ENCODE data around the gene ARIH2.

- TF ChIP-seq, protein P1, sequence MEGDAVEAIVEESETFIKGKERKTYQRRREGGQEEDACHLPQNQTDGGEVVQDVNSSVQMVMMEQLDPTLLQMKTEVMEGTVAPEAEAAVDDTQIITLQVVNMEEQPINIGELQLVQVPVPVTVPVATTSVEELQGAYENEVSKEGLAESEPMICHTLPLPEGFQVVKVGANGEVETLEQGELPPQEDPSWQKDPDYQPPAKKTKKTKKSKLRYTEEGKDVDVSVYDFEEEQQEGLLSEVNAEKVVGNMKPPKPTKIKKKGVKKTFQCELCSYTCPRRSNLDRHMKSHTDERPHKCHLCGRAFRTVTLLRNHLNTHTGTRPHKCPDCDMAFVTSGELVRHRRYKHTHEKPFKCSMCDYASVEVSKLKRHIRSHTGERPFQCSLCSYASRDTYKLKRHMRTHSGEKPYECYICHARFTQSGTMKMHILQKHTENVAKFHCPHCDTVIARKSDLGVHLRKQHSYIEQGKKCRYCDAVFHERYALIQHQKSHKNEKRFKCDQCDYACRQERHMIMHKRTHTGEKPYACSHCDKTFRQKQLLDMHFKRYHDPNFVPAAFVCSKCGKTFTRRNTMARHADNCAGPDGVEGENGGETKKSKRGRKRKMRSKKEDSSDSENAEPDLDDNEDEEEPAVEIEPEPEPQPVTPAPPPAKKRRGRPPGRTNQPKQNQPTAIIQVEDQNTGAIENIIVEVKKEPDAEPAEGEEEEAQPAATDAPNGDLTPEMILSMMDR (IDR thresholded peaks at IDR 0.05; ENCODE audit: poor library complexity, severe bottlenecking), result peak; percentile 19
- TF ChIP-seq EP300 (conservative IDR thresholded peaks at IDR 0.05; ENCODE audit: poor library complexity, severe bottlenecking) (no peak), TAF1 (IDR thresholded peaks at IDR 0.05; ENCODE audit: low read depth) (no peak), EZH2 (IDR thresholded peaks at IDR 0.05; ENCODE audit: borderline replicate concordance, insufficient read depth, low read length, poor library complexity, severe bottlenecking) (no peak), MXI1 (conservative IDR thresholded peaks at IDR 0.05; ENCODE audit: poor library complexity, severe bottlenecking) (no peak), POLR2AphosphoS5 (IDR thresholded peaks at IDR 0.05) (no peak), REST (IDR thresholded peaks at IDR 0.05; ENCODE audit: borderline replicate concordance) (no peak), SMC3 (conservative IDR thresholded peaks at IDR 0.05; ENCODE audit: poor library complexity) (no peak), RAD21 (conservative IDR thresholded peaks at IDR 0.05) (no peak)
Observed at GRCh38 chr3:48997102-48997635, 78.5 kb downstream of the ARIH2 start.
